ENCODE measurements around the gene SLC10A3. TPM values are rescaled to one million over a fixed set of nuclear protein-coding genes. Genes with fewer than 3 reads are reported as not detected.

Gene SLC10A3
- total RNA-seq, 1 experiment from 2014 or later: 17.9 TPM

- POLR2A ChIA-PET: no interaction called here
- CTCF ChIA-PET: interaction anchor here (0.7 to 1.3 kb wide), 2 partner anchors 67 to 81 kb away, joined by 3 read pairs; no protein-coding TSS in a partner anchor
- TSS peak; percentile 20 for BruUV-seq (replicated peaks)
- Mint-ChIP-seq H3K36me3 (ENCODE audit: insufficient read depth, unreplicated experiment) (peaks cover 11% of the 10 kb centered on the region), H3K4me3 (ENCODE audit: unreplicated experiment) (peak overlapping the region; percentile 5), H3K4me1 (ENCODE audit: insufficient read depth, unreplicated experiment) (peaks cover 10% of the 10 kb centered on the region), H3K27me3 (ENCODE audit: insufficient read depth, unreplicated experiment) (peaks cover 7% of the 10 kb centered on the region), H3K9me3 (ENCODE audit: unreplicated experiment) (no peaks in the 10 kb centered on the region), H3K27ac (ENCODE audit: low read depth, unreplicated experiment) (no peak overlapping the region)
- intact Hi-C loops (cut with micrococcal nuclease): no loop called here
- no peak for DNase-seq (ENCODE audit: unreplicated experiment)
- no peak for TF ChIP-seq CTCF (IDR thresholded peaks at IDR 0.05; ENCODE audit: unreplicated experiment)
These were observed 30.1 kb downstream of the SLC10A3 start for GRCh38 chrX:154460326-154460725.

DNA sequence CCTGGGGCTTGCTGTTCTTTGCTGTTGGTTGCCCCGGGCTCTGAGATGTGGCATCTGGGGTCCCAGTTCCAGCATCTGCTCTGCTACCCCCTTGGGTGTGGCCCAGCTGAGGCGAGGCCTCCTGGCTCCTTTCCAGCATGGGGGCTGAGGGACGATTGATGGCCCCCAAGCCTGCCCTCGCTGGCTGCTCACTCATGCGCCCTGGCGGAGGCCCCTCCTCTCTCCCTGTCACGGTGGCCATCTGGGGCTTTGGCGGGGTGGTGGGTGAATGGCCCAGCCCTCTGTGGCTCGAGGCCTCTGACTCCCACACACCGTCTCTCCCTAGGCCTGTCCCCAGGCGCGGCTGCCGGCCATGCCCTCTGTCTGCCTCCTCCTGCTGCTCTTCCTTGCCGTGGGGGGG is 30.6 kb downstream of the SLC10A3 start:
- intact Hi-C loops (cut with micrococcal nuclease): no loop called here
- POLR2A ChIA-PET: interaction anchor here (1.2 to 1.6 kb wide), 2 partner anchors 30 to 31 kb away, joined by 5 to 12 read pairs; partner anchors contain the start of genes ATP6AP1 and SLC10A3
- CTCF ChIA-PET: interaction anchor here (1.3 kb wide), 1 partner anchor 67 kb away, joined by 3 read pairs; no protein-coding TSS in a partner anchor

DNA sequence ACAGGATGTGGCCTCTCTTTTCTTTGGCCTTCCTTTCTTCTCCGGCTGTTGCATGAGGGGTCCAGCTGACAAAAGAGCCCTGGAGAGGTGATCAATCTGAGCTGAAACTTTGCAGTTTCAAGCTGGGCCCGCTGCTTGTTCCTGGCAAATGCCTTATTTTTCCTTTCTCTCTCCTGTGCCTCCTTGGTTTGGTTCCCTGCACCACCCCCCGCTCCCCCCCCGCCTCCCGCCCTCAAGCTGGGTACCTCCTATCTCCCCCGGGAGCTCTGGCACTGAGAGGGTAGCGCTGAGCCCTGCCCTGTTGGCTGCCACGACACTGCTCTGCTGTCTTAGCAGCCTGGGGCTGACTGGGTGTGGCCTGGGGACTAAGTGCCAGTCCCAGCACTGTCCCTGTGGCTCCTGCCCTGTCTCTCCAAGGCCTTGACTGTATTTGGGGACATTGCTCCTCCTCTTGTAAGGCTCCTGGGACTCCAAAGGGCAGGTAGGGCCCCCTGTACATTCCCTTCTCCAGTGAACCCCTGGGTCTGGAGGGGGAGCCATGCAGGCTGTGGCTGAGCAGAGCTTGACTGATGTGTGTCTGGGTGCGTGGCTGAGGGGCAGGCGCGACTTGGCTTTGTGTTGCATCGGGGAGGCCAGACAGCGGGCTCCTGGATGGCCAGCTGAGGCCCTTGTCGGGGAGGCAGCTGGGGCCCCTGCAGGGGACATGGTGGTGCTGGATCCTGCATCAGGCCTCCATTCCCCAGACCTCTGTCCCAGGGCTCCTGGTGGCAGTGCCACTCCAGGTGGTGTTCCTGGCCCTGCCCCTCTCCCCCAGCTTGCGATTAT is 31.3 kb downstream of the SLC10A3 start:
- intact Hi-C loops (cut with micrococcal nuclease): no loop called here
- peaks cover 11% of the 10 kb centered on the region for H3K36me3 Mint-ChIP-seq (ENCODE audit: insufficient read depth, unreplicated experiment)
- ChIA-PET POLR2A (interaction anchor here (1.2 to 1.6 kb wide), 3 partner anchors 30 to 57 kb away, joined by 5 to 12 read pairs (median 7); partner anchors contain the start of genes ATP6AP1, FAM3A and SLC10A3), CTCF (interaction anchor here (1.3 kb wide), 1 partner anchor 68 kb away, joined by 3 read pairs; no protein-coding TSS in a partner anchor)
- peaks cover 18% of the 10 kb centered on the region for H3K27me3 Mint-ChIP-seq (ENCODE audit: insufficient read depth, unreplicated experiment)
- no peak overlapping the region for H3K27ac Mint-ChIP-seq (ENCODE audit: low read depth, unreplicated experiment)
- no peaks in the 10 kb centered on the region for H3K9me3 Mint-ChIP-seq (ENCODE audit: unreplicated experiment)
- H3K4me1 Mint-ChIP-seq (ENCODE audit: insufficient read depth, unreplicated experiment): peaks cover 10% of the 10 kb centered on the region
- BruUV-seq (replicated peaks): no TSS peak
- DNase-seq (ENCODE audit: unreplicated experiment): peak; percentile 29
- H3K4me3 Mint-ChIP-seq (ENCODE audit: unreplicated experiment): peak overlapping the region; percentile 70
- TF ChIP-seq CTCF (IDR thresholded peaks at IDR 0.05; ENCODE audit: unreplicated experiment): no peak

More for the DNA sequence above, 30.6 kb downstream of the SLC10A3 start:
- H3K36me3 Mint-ChIP-seq (ENCODE audit: insufficient read depth, unreplicated experiment): peaks cover 11% of the 10 kb centered on the region
- TF ChIP-seq CTCF (IDR thresholded peaks at IDR 0.05; ENCODE audit: unreplicated experiment): no peak
- no peak overlapping the region for H3K27ac Mint-ChIP-seq (ENCODE audit: low read depth, unreplicated experiment)
- BruUV-seq (replicated peaks): no TSS peak
- peaks cover 11% of the 10 kb centered on the region for H3K27me3 Mint-ChIP-seq (ENCODE audit: insufficient read depth, unreplicated experiment)
- no peaks in the 10 kb centered on the region for H3K9me3 Mint-ChIP-seq (ENCODE audit: unreplicated experiment)
- peak overlapping the region; percentile 70 for H3K4me3 Mint-ChIP-seq (ENCODE audit: unreplicated experiment)
- H3K4me1 Mint-ChIP-seq (ENCODE audit: insufficient read depth, unreplicated experiment): peaks cover 10% of the 10 kb centered on the region
- DNase-seq (ENCODE audit: unreplicated experiment): no peak

Data from MCF 10A (cell line).